Central memory CD8-positive, alpha-beta T cell (primary cell): ENCODE data around the gene CCM2L.
"Not testable (repeated sequence)": the region's sequence is repeated elsewhere in the genome, so short reads cannot be mapped to it uniquely, and the experiment has no call there.

Experiments
- ATAC-seq: fragments of 150-1000 bp; cut with Tn5 transposase; replicated peaks from 2 replicates; pipeline ENCODE4 v1.10.0; 2022; ENCODE audit warnings: mild to moderate bottlenecking, moderate FRiP score, moderate number of reproducible peaks; ENCODE audit not compliant: poor library complexity, severe bottlenecking; ENCODE audit errors: extremely low read depth
- DNase-seq, 2 donors: peaks; one replicate each; pipeline ENCODE4 v3.0.0; 2021; ENCODE audit warnings: low spot score in 2 of 2
- H3K27ac Mint-ChIP-seq: one replicate; pipeline ENCODE4 v1.8.0; 2022; ENCODE audit warnings: low read depth, mild to moderate bottlenecking, moderate library complexity, mixed read lengths
- H3K27me3 Mint-ChIP-seq: one replicate; pipeline ENCODE4 v1.8.0; 2022; ENCODE audit warnings: mixed read lengths
- H3K36me3 Mint-ChIP-seq: one replicate; pipeline ENCODE4 v1.8.0; 2022; ENCODE audit warnings: mild to moderate bottlenecking, moderate library complexity, mixed read lengths; ENCODE audit not compliant: insufficient read depth
- H3K4me1 Mint-ChIP-seq: one replicate; pipeline ENCODE4 v1.8.0; 2022; ENCODE audit warnings: mixed read lengths
- H3K4me3 Mint-ChIP-seq: one replicate; pipeline ENCODE4 v1.8.0; 2022; ENCODE audit warnings: mild to moderate bottlenecking, moderate library complexity, mixed read lengths
- H3K9me3 Mint-ChIP-seq: one replicate; pipeline ENCODE4 v1.8.0; 2022; ENCODE audit warnings: mixed read lengths

Gene CCM2L

GRCh38 chr20:32019563-32020463 is 9.6 kb downstream of the CCM2L start:
- H3K9me3 Mint-ChIP-seq = no peaks in the 10 kb centered on the region
- ATAC-seq (peak; percentile 53), DNase-seq (no peak)
- H3K4me1 Mint-ChIP-seq = peaks cover 24% of the 10 kb centered on the region
- H3K27ac Mint-ChIP-seq = peak overlapping the region; percentile 26
- H3K36me3 Mint-ChIP-seq = peaks cover 5% of the 10 kb centered on the region
- H3K4me3 Mint-ChIP-seq = peak overlapping the region; percentile 86
- H3K27me3 Mint-ChIP-seq = peaks cover 96% of the 10 kb centered on the region

DNA sequence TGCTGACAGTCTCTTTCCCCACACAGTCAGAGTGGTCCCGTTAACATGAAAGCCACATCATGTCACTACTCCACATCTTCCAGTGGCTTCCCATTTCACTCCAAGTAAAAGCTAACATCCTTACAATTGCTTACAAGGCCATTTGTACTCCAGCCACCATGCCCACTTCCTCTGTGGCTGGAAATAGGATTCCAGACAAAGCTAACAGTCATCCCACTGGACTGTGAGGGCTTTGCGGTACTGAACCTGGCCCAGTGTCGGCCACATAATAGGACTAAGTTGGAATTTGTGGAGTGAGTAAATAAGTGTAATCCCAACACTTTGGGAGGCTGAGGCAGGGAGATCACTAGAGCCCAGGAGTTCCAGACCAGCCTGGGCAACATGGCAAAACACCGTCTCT is 10.9 kb downstream of the CCM2L start:
- no peak overlapping the region for H3K27ac Mint-ChIP-seq
- H3K4me3 Mint-ChIP-seq = no peak overlapping the region
- no peak for DNase-seq
- no peaks in the 10 kb centered on the region for H3K9me3 Mint-ChIP-seq
- H3K36me3 Mint-ChIP-seq = peaks cover 5% of the 10 kb centered on the region
- no peak for ATAC-seq
- H3K4me1 Mint-ChIP-seq = peaks cover 24% of the 10 kb centered on the region
- peaks cover 95% of the 10 kb centered on the region for H3K27me3 Mint-ChIP-seq

- H3K4me3 Mint-ChIP-seq = no peak overlapping the region
- H3K36me3 Mint-ChIP-seq = no peaks in the 10 kb centered on the region
- H3K27me3 Mint-ChIP-seq = peaks cover 74% of the 10 kb centered on the region
- H3K9me3 Mint-ChIP-seq = no peaks in the 10 kb centered on the region
- ATAC-seq = no peak
- H3K27ac Mint-ChIP-seq = no peak overlapping the region
- H3K4me1 Mint-ChIP-seq = peaks cover 9% of the 10 kb centered on the region
- no peak for DNase-seq
These were observed 14.6 kb downstream of the CCM2L start for GRCh38 chr20:32024683-32025295.

- no peaks in the 10 kb centered on the region for H3K36me3 Mint-ChIP-seq
- H3K4me1 Mint-ChIP-seq = no peaks in the 10 kb centered on the region
- no peaks in the 10 kb centered on the region for H3K9me3 Mint-ChIP-seq
- peaks cover 51% of the 10 kb centered on the region for H3K27me3 Mint-ChIP-seq
- peak overlapping the region; percentile 19 for H3K27ac Mint-ChIP-seq
- no peak for ATAC-seq
- no peak overlapping the region for H3K4me3 Mint-ChIP-seq
- DNase-seq = no peak
These were observed 17.4 kb downstream of the CCM2L start for GRCh38 chr20:32027643-32028042.

DNA sequence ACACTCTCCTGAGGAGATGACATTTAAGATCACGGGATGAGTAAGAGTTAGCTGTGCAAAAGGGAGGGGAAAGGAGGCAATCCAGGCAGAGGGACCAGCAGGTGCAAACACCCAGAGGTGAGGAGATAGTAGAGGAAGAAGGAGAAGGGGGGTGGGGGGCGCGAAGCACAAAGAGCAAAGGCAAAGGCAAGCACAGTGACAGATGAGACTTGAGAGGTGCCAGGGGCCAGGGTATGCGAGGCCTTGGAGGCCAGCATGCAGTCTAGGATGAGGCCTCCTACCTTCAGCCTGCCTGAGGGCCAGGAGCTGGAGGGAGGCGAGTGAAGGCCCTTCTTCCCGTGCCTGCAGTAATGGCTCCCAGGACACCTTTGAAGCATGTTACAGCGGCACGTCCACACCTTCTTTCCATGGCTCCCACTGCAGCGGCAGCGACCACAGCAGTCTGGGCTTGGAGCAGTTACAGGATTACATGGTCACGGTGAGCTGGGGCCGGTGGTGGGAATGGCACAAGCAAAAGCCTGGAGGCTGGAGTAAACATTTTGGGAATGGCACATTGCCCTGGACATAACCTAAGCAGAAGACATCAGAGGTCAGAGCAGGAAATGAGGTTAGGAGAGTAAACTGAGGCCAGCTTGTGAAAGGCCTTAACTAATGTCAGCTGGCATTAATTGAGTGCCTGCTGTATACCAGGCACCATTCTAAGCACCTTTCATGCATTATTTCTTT is 18.6 kb downstream of the CCM2L start:
- ATAC-seq (no peak), DNase-seq (no peak)
- H3K4me3 Mint-ChIP-seq = no peak overlapping the region
- no peaks in the 10 kb centered on the region for H3K36me3 Mint-ChIP-seq
- no peaks in the 10 kb centered on the region for H3K4me1 Mint-ChIP-seq
- no peaks in the 10 kb centered on the region for H3K9me3 Mint-ChIP-seq
- peaks cover 51% of the 10 kb centered on the region for H3K27me3 Mint-ChIP-seq
- H3K27ac Mint-ChIP-seq = no peak overlapping the region

DNA sequence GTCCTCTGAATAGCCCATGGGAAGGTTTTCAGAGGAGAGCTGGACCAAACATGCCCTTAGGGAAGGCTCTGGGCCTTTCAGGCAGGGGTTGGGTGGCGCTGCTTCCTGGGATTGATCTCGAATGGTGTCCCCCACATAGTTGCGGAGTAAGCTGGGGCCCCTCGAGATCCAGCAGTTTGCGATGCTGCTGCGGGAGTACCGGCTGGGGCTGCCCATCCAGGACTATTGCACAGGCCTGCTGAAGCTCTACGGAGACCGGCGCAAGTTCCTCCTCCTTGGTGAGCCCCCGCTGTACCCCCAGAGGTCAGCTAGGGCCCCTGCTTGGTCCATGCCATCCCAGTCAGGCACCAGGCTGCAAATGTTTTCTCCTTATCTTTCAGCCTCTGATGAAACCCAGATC is 19.3 kb downstream of the CCM2L start:
- Mint-ChIP-seq H3K27me3 (peaks cover 51% of the 10 kb centered on the region), H3K4me3 (no peak overlapping the region), H3K27ac (no peak overlapping the region), H3K9me3 (no peaks in the 10 kb centered on the region), H3K4me1 (no peaks in the 10 kb centered on the region), H3K36me3 (no peaks in the 10 kb centered on the region)
- ATAC-seq = no peak
- DNase-seq = no peak

DNA sequence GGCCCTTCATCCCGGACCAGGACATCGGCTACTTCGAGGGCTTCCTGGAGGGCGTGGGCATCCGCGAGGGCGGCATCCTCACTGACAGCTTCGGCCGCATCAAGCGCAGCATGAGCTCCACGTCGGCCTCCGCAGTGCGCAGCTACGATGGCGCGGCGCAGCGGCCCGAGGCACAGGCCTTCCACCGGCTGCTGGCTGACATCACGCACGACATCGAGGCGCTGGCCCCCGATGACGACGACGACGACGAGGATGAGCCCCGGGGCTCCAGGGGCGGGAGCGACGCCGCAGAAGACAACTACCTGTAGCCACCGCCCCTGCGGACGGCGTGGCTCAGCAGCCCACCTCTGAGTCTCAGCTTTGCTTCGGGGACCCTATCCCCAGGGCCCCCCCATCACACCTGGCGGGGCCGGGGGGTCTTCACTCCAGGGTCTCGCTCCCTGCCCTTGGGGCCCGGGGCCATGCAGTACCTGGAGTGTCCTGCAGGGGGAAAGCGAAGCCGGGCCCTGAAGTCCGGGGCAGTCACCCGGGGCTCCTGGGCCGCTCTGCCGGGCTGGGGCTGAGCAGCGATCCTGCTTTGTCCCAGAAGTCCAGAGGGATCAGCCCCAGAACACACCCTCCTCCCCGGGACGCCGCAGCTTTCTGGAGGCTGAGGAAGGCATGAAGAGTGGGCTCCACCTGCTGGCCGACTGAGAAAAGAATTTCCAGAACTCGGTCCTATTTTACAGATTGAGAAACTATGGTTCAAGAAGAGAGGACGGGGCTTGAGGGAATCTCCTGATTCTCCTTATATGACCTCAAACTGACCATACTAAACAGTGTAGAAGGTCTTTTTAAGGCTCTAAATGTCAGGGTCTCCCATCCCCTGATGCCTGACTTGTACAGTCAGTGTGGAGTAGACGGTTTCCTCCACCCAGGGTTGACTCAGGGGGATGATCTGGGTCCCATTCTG is 21.0 kb downstream of the CCM2L start:
- H3K27me3 Mint-ChIP-seq = peaks cover 54% of the 10 kb centered on the region
- DNase-seq (peak; percentile 23 to 42), ATAC-seq (peak; percentile 49)
- H3K4me1 Mint-ChIP-seq = no peaks in the 10 kb centered on the region
- no peaks in the 10 kb centered on the region for H3K36me3 Mint-ChIP-seq
- no peaks in the 10 kb centered on the region for H3K9me3 Mint-ChIP-seq
- no peak overlapping the region for H3K27ac Mint-ChIP-seq
- H3K4me3 Mint-ChIP-seq = no peak overlapping the region

DNA sequence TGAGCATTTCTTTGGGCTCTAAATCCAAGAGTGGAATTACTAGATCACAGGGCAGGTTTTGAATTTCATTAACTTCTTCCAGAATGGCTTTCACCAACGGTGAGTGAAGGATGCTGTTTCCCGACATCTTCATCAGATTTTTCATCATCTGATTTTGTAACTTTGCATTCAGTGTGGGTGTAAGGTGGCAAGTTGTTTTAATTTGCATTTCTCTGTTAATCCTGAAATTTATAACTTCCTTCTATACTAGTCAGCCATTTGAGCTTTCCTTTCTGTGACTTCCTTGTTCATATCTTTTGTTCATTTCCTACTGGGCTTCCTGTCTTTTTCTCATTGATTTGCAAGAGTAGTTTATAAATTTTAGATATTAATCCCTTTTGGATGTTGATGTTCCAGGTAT is 23.1 kb downstream of the CCM2L start:
- H3K4me1 Mint-ChIP-seq = no peaks in the 10 kb centered on the region

GRCh38 chr20:32033721-32034120 is 23.5 kb downstream of the CCM2L start:
- not testable (repeated sequence) for H3K4me3 Mint-ChIP-seq, H3K9me3 Mint-ChIP-seq, H3K27ac Mint-ChIP-seq, ATAC-seq, H3K4me1 Mint-ChIP-seq, DNase-seq, H3K36me3 Mint-ChIP-seq
- H3K27me3 Mint-ChIP-seq = peaks cover 63% of the 10 kb centered on the region

More for the DNA sequence above, 23.1 kb downstream of the CCM2L start:
- ATAC-seq = no peak
- no peak for DNase-seq
- Mint-ChIP-seq H3K36me3 (no peaks in the 10 kb centered on the region), H3K27ac (no peak overlapping the region), H3K9me3 (no peaks in the 10 kb centered on the region), H3K4me3 (no peak overlapping the region), H3K27me3 (peaks cover 62% of the 10 kb centered on the region)

GRCh38 chr20:32034581-32035425 is 24.6 kb downstream of the CCM2L start:
- Mint-ChIP-seq H3K27me3 (peaks cover 73% of the 10 kb centered on the region), H3K9me3 (no peaks in the 10 kb centered on the region), H3K4me1 (no peaks in the 10 kb centered on the region), H3K4me3 (no peak overlapping the region), H3K36me3 (no peaks in the 10 kb centered on the region), H3K27ac (no peak overlapping the region)
- DNase-seq (no peak), ATAC-seq (no peak)

- no peaks in the 10 kb centered on the region for H3K9me3 Mint-ChIP-seq
- DNase-seq (no peak), ATAC-seq (no peak)
- H3K27me3 Mint-ChIP-seq = peaks cover 79% of the 10 kb centered on the region
- H3K4me1 Mint-ChIP-seq = no peaks in the 10 kb centered on the region
- H3K27ac Mint-ChIP-seq = no peak overlapping the region
- no peak overlapping the region for H3K4me3 Mint-ChIP-seq
- no peaks in the 10 kb centered on the region for H3K36me3 Mint-ChIP-seq
These were observed 25.2 kb downstream of the CCM2L start for GRCh38 chr20:32035426-32035779.
